Muscle layer of duodenum (tissue), 2 donors: ENCODE results near the gene SORCS2.

Source experiments
- H3K27ac ChIP-seq: one replicate; pipeline ENCODE4 v1.7.0; 2013; ENCODE audit warnings: mild to moderate bottlenecking, low read length
- H3K27me3 ChIP-seq: one replicate; pipeline ENCODE4 v1.7.0; 2013; ENCODE audit warnings: low read depth, mild to moderate bottlenecking, control low read depth, low read length
- H3K36me3 ChIP-seq, 2 donors: one replicate each; pipeline ENCODE4 v1.7.0; 2013; ENCODE audit warnings: low read length in 2 of 2, control low read depth in 1 of 2, mild to moderate bottlenecking in 1 of 2; ENCODE audit not compliant: insufficient read depth in 2 of 2, control insufficient read depth in 1 of 2
- H3K4me1 ChIP-seq, 2 donors: one replicate each; pipeline ENCODE4 v1.7.0; 2013; ENCODE audit warnings: low read length in 2 of 2, mild to moderate bottlenecking in 2 of 2, control low read depth in 1 of 2, moderate library complexity in 1 of 2; ENCODE audit not compliant: insufficient read depth in 2 of 2, control insufficient read depth in 1 of 2
- H3K4me3 ChIP-seq, 2 donors: one replicate each; pipeline ENCODE4 v1.7.0; 2013; ENCODE audit warnings: low read length in 2 of 2, low read depth in 1 of 2, mild to moderate bottlenecking in 1 of 2
- H3K9me3 ChIP-seq, 2 donors: one replicate each; pipeline ENCODE4 v1.7.0; 2013; ENCODE audit warnings: low read length in 2 of 2, control low read depth in 1 of 2, mild to moderate bottlenecking in 1 of 2; ENCODE audit not compliant: control insufficient read depth in 1 of 2
- donor health status: healthy.

Gene SORCS2

DNA sequence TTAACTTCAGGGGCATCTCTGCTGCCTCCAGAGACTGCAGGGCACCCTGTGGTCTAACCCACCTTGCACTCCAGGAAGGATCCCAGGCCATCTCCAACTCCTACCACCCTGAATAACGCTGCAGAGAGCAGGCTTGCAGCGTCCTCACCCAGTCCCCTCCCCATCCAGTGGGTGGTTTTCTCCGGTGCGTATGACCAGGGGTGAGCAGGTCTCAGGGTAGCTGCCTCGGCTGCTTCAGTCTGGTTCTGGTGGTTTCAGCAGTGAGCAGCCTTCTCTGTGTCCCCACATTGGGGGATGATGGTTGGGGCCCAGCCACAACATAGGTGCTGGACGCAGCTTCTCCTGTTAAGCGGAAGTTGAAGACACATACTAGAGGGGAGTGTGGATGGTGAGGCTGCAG, 38.6 kb upstream of the SORCS2 start:
- Histone ChIP-seq H3K9me3 (no peaks in the 10 kb centered on the region), H3K27me3 (no peaks in the 10 kb centered on the region), H3K27ac (no peak overlapping the region), H3K4me1 (peaks cover 6 to 8% of the 10 kb centered on the region in 2 donors), H3K36me3 (no peaks in the 10 kb centered on the region), H3K4me3 (no peak overlapping the region)

DNA sequence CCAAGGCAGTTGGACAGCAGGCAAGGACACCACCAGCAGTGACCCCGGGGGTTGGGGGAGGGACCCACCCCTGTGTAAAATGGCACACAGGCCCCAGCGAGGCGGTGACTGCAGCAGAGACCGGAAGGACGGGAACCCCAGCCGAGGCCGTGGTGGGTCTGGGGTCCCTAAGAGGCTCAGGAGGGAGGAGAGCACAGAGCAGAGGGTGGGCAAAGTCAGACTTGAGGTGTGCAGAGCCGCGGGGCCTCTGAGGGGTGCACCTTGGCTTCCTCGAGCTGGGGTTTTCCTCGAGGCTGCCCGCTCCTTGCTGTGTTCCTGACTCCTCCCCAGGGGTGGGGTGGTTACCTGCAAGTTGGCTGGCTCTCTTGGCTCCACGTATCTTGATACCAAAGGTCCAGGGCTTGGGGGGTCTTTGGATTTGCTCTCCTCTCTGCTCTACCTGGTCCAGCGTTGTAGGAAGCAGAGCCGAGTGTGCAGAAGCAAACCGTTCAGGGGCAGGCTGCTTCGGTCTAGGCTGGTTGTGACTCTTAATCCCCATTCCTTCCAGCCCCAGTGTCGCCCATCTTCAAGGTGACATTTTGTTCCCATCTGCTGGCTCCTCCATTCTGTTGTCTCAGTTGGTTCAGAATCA, 37.9 kb upstream of the SORCS2 start:
- Histone ChIP-seq H3K4me3 (no peak overlapping the region), H3K9me3 (no peaks in the 10 kb centered on the region), H3K4me1 (peaks cover 6 to 8% of the 10 kb centered on the region in 2 donors), H3K27ac (no peak overlapping the region), H3K27me3 (no peaks in the 10 kb centered on the region), H3K36me3 (no peaks in the 10 kb centered on the region)

DNA sequence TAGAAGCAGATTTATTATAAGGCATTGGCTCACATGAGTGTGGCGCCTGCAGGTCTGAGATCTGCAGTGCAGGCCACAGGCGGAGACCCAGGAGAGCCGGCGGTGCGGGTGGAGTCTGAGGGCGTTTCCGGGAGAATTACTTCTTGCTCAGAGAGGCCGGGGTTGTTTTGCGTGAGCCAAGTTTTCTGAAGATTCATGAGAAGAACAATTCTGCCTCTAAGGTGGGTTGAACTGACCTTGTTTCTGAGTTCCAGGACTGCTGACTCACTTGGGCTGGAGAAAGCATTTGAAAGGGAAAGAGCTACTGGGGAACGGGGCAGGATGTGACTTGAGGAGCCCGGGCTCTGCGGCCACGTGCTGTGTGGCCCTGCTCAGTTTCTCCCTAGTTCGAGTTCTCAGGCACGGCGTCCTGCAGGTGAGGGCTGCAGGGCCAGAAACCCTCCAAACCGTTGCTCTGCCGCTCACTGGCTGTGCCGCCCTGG, 36.7 kb upstream of the SORCS2 start:
- Histone ChIP-seq H3K4me3 (no peak overlapping the region), H3K27ac (no peak overlapping the region)

DNA sequence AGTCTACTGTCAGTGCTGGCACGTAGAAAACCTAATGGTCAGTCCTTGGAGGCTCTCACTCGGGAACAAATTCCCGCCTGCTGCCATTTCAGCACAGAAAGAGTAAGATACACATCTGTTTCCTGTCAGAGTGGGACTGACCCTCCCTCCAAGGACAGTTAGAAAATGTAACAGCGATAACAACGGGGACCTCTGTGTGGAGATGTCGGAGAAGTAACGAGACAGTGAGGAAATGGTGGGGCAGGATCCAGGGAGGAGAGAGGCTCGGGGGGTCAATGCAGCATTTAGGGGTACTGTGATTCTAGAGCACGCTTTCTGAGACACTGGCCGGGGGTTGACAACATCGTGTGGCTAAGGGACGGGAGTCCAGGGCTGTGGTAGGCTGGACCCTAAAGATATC, 36.0 kb upstream of the SORCS2 start:
- Histone ChIP-seq H3K27me3 (no peaks in the 10 kb centered on the region), H3K27ac (no peak overlapping the region), H3K4me3 (no peak overlapping the region), H3K9me3 (no peaks in the 10 kb centered on the region), H3K4me1 (peaks cover 6 to 8% of the 10 kb centered on the region in 2 donors), H3K36me3 (no peaks in the 10 kb centered on the region)

More for the DNA sequence above, 36.7 kb upstream of the SORCS2 start:
- no peaks in the 10 kb centered on the region for H3K9me3 ChIP-seq
- H3K27me3 ChIP-seq = no peaks in the 10 kb centered on the region
- peaks cover 6 to 8% of the 10 kb centered on the region in 2 donors for H3K4me1 ChIP-seq
- no peaks in the 10 kb centered on the region for H3K36me3 ChIP-seq

DNA sequence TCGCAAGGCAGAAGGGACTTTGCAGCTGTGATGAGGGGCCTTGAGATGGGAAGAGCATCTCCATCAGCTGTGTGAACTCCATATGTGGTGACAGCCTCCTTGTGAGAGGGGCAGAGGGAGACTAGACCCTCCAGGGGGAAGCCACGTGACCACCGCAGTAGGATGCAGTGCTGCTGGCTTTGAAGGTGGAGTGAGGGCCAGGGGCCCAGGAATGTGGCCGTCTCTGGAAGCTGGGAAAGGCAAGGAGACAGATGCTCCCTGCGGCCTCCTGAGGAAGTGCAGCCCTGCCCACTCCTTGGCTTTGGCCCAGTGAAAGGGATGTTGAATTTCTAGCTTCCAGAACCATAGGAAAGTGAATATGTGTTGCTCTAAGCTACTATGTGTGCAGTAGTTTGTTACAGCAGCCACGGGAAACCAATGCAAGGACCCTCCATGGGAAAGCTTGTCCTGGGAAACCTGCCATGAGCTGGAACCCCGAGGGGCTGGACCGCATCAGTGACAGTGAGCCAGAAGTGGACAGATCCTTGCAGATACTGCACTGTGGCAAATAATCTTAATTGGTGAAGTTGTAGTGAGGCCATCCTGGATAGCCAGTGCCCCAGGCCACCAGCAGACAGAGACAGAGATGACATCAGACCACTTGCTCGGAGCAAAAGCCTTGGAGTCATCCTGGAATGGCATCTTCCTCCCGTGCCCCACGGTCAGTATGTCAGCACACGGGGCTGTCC, 35.4 kb upstream of the SORCS2 start:
- Histone ChIP-seq H3K27ac (no peak overlapping the region), H3K9me3 (no peaks in the 10 kb centered on the region), H3K27me3 (no peaks in the 10 kb centered on the region), H3K36me3 (no peaks in the 10 kb centered on the region), H3K4me1 (peaks cover 6 to 8% of the 10 kb centered on the region in 2 donors), H3K4me3 (no peak overlapping the region)

DNA sequence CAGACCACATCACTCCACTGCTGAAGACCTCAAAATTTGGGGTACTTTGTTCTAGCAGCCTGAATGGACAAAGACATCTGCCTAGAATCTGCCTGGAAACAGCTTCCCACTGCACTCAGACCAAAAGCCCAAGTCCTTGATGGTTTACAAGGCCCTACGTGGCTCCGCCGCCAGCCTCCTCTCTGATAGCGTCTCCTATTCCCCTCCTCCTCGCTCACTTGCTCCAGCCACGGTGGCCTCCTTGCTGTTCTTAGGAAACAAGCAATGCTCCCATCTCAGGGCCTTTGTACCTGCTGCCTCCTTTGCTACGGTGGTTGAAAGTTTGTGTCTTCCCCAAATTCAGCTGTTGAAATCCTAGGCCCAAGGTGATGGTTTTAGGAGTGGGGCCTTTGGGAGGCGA, 34.7 kb upstream of the SORCS2 start:
- Histone ChIP-seq H3K36me3 (no peaks in the 10 kb centered on the region), H3K27me3 (no peaks in the 10 kb centered on the region), H3K9me3 (no peaks in the 10 kb centered on the region), H3K4me1 (peaks cover 6 to 8% of the 10 kb centered on the region in 2 donors), H3K4me3 (no peak overlapping the region), H3K27ac (no peak overlapping the region)

DNA sequence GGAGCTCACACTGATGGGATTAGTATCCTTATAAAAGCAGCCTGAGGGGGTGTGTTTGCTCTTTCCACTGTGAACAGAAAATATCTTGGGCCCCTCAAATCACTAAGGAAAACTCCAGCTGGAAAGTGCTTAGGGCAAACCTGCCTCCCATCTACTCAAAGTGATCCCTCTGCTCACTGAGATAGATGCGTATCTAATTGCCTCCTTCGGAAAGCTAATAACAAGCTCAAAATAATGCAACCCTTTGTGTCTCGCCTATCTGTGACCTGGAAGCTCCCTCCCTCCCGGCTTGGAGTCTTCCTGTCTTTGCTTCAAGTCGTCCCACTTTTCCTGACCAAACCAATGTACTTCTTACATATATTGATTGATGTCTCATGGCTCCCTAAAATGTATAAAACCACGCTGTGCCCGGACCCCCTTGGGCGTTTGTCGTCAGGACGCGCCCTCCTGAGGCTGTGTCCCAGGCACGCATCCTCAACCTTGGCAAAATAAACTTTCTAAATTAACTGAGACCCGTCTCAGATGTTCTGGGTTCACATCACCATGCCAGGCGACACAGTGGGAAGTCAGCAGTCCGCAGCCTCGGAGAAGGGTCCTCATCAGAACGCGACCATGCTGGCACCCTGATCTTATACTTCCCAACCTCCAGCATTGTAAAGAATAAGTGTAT, 34.1 kb upstream of the SORCS2 start:
- H3K4me1 ChIP-seq = peaks cover 6 to 8% of the 10 kb centered on the region in 2 donors
- H3K27me3 ChIP-seq = no peaks in the 10 kb centered on the region
- H3K9me3 ChIP-seq = no peaks in the 10 kb centered on the region
- H3K4me3 ChIP-seq = no peak overlapping the region
- no peaks in the 10 kb centered on the region for H3K36me3 ChIP-seq
- no peak overlapping the region for H3K27ac ChIP-seq

DNA sequence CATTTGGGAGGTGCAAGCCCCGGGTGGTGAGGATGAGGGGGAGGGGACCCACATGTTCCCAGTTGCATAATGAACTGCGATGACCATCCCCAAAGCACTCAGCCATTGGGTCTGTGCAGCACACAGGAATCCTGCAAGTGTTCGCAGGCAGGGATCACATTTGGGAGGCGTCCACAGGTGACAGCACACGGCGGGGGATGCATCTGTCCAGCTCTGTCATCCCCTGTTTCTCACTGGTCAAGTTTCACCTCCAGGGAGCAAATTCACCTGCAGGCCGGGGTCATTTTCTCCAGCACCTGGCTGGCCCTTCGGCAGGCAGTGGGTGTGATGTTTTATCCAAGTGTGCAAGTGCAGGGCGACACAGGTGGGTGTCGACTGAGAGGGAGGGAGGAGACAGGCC, 33.3 kb upstream of the SORCS2 start:
- Histone ChIP-seq H3K27me3 (no peaks in the 10 kb centered on the region), H3K27ac (no peak overlapping the region)

DNA sequence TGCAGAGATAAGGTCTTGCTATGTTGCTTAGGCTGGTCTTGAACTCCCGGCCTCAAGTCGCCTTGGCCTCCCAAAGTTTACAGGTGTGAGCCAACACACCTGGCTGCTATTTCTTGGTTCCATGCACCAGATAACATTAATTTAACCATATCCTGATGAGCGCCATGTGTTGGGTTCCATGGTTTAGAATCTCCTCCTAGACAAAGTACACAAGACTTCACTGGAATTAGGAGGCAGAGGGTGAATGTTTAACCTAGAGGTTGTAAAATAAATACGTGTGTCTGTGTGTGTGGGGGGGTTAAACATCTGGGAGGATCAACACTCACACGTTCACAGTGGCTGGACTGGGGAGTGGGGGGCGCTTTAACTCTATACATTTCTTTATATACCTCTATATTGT, 32.4 kb upstream of the SORCS2 start:
- Histone ChIP-seq H3K4me1 (peaks cover 6 to 8% of the 10 kb centered on the region in 2 donors), H3K27ac (no peak overlapping the region), H3K9me3 (no peaks in the 10 kb centered on the region), H3K4me3 (no peak overlapping the region), H3K36me3 (no peaks in the 10 kb centered on the region), H3K27me3 (no peaks in the 10 kb centered on the region)

More for the DNA sequence above, 33.3 kb upstream of the SORCS2 start:
- H3K4me1 ChIP-seq = peaks cover 6 to 8% of the 10 kb centered on the region in 2 donors
- no peaks in the 10 kb centered on the region for H3K36me3 ChIP-seq
- no peak overlapping the region for H3K4me3 ChIP-seq
- no peaks in the 10 kb centered on the region for H3K9me3 ChIP-seq

DNA sequence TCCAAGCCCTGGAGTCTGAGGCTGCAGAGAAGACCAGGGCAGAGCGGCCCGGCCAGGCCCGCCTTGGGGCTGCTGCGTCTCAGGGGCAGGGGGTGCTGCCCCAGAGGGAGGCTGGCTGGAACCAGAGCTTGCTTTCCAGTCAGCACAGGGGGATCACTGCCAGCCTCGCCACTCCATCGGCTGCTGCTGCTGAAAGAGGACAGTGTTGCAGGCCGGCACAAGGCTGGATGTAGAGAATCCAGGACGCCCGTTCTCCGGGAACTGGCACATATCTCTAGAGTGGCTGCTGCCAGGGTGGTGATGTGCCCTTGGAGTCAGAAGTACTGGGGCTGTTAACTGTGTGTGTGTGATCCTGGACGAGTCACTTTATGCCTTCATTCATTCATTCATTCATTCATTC, 31.9 kb upstream of the SORCS2 start:
- H3K4me3 ChIP-seq = no peak overlapping the region
- H3K36me3 ChIP-seq = no peaks in the 10 kb centered on the region
- no peaks in the 10 kb centered on the region for H3K27me3 ChIP-seq
- H3K4me1 ChIP-seq = peaks cover 6 to 8% of the 10 kb centered on the region in 2 donors
- H3K27ac ChIP-seq = no peak overlapping the region
- H3K9me3 ChIP-seq = no peaks in the 10 kb centered on the region

DNA sequence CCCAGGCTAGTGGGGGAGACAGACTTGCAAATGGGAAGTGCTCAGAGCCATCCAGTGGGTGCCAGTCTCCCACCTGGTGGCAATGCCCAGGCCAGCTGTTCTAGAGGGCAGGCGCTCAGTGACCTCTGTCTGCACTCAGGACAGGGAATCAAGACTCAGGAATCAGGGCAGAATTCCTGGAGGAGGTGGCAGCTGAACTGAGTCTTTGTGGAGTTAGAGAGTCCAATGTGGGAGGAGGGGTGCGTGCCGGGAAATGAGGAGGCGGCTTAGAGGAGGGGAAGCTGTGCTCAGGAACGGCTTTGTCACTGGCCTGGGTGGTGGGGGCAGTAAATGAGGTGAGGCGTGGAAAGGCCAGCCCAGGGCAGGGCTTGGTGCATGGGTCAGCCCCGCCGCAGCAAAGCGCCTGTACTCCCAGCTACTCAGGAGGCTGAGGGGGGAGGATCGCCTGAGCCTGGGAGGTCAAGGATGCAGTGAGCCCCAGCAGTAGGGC, 31.3 kb upstream of the SORCS2 start:
- Histone ChIP-seq H3K4me3 (no peak overlapping the region), H3K27me3 (no peaks in the 10 kb centered on the region), H3K27ac (no peak overlapping the region), H3K9me3 (no peaks in the 10 kb centered on the region), H3K4me1 (peaks cover 4 to 5% of the 10 kb centered on the region in 2 donors), H3K36me3 (no peaks in the 10 kb centered on the region)
